ENCODE data around the gene RPL10.

RPL10 gene

GRCh38 chrX:154363706-154364439 is 34.3 kb upstream of the RPL10 start:
- no peak for DNase-seq

- DNase-seq: no peak
Measured at GRCh38 chrX:154365052-154365600, 33.1 kb upstream of the RPL10 start.

- no peak for DNase-seq
Measured at GRCh38 chrX:154365997-154366665, 32.0 kb upstream of the RPL10 start.

- DNase-seq: no peak
Measured at GRCh38 chrX:154366666-154367055, 31.5 kb upstream of the RPL10 start.

GRCh38 chrX:154367474-154368308 is 30.5 kb upstream of the RPL10 start:
- DNase-seq: no peak

GRCh38 chrX:154368630-154369448 is 29.3 kb upstream of the RPL10 start:
- DNase-seq: peak; percentile 24

- DNase-seq: peak; percentile 41
Measured at GRCh38 chrX:154369449-154370299, 28.5 kb upstream of the RPL10 start.

GRCh38 chrX:154370300-154371016 is 27.7 kb upstream of the RPL10 start:
- no peak for DNase-seq

GRCh38 chrX:154371017-154371788 is 27.0 kb upstream of the RPL10 start:
- DNase-seq: peak; percentile 80

- no peak for DNase-seq
Measured at GRCh38 chrX:154371789-154372300, 26.3 kb upstream of the RPL10 start.

- DNase-seq: no peak
Measured at GRCh38 chrX:154372612-154373022, 25.6 kb upstream of the RPL10 start.

GRCh38 chrX:154373340-154374306 is 24.6 kb upstream of the RPL10 start:
- peak; percentile 55 for DNase-seq

- DNase-seq: peak; percentile 33
Measured at GRCh38 chrX:154374313-154375155, 23.6 kb upstream of the RPL10 start, which contains the start of gene FLNA. TSS of gene FLNA (minus strand) at chrX:154374634. CDS start at chrX:154371245, 3,389 bp downstream.

GRCh38 chrX:154375156-154375504 is 23.0 kb upstream of the RPL10 start:
- no peak for DNase-seq

- DNase-seq: no peak
Measured at GRCh38 chrX:154376774-154377173, 21.4 kb upstream of the RPL10 start.

GRCh38 chrX:154378059-154378798 is 19.9 kb upstream of the RPL10 start:
- DNase-seq: no peak
